Measurements from ENCODE around the gene KLHL22.
"Not testable (repeated sequence)": the region's sequence is repeated elsewhere in the genome, so short reads cannot be mapped to it uniquely, and the experiment has no call there.

The KLHL22 gene

DNA sequence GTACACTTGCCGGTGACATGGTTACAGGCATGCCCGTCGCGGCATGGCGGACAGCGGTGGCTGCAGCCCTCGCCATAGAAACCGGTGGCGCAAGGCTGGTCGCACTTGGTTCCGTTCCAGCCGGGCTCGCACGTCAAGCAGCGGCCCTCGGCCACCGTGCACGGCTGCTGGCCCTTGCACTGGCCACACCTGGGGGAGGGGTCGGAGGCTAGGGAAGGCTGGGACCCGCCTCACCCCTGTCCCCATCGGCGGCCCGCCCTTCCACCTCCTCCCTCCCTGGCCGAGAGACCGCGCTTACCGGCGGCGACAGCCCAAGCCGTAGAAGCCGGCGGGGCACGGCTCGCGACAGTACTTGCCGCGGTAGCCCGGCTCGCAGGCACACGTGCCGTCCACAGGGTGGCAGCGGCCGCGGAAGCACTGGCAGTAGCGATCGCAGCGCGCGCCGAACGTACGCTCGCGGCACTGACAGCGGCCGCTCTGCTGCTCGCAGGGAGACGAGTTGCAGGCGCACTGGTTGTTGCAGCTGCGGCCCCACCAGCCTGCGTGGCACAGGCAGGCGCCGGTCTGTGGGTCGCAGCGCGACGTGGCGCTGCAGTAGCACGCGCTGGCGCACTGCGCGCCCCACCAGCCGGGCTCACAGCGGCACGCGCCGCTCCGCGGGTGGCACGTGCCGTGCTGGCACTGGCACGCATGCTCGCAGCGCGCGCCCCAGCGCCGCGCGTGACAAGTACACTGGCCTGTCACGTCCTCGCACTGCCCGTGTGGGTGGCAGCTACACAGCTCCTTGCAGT lies 64.7 kb downstream of the KLHL22 start:
- DNase-seq: peak; percentile 67

GRCh38 chr22:20430101-20430719 lies 65.4 kb downstream of the KLHL22 start:
- DNase-seq: no peak

DNA sequence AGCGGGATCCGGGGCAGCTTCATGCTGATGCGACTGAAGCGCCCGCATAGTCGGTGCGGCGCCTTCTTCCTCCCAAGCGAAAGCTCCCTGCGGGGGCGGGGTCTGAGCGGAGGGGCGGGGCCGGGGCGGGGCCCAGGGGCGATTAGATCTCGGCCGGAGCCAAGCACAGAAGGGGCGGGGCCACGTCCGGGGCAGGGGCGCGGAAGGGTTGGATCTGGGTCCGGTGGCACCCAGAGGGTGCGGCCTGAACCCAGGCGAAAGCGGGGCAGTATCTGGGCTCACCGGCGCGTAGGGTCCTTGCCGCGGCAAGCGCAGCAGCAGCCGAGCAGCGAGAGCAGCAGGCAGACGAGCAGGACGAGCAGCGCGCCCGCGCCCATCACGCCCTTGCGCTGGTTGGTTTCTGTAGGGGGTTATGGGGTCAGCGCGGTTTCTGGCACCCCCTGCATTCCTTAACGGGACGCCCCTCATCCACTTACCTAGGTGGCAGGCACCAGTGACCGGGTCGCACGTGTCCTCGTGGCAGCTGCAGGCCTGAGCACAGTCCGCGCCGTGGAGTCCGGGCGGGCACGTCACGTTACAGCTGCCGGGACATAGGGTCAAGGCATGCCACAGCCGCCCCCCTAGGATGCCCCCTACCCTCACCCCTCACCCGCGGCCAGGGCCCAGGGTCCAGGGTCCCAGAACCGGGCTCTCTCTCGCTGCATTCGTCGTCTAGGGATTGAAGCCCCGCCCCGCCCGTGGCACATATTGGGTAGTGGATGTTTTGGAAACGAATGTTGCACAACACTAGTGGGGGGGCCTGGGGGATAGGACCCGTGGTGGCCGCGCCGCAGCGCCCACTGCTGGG lies 66.1 kb downstream of the KLHL22 start:
- peak; percentile 85 for DNase-seq

- no peak for DNase-seq
Observed at GRCh38 chr22:20428496-20429253, 66.9 kb downstream of the KLHL22 start.

GRCh38 chr22:20427945-20428417 lies 67.6 kb downstream of the KLHL22 start:
- no peak for DNase-seq

DNA sequence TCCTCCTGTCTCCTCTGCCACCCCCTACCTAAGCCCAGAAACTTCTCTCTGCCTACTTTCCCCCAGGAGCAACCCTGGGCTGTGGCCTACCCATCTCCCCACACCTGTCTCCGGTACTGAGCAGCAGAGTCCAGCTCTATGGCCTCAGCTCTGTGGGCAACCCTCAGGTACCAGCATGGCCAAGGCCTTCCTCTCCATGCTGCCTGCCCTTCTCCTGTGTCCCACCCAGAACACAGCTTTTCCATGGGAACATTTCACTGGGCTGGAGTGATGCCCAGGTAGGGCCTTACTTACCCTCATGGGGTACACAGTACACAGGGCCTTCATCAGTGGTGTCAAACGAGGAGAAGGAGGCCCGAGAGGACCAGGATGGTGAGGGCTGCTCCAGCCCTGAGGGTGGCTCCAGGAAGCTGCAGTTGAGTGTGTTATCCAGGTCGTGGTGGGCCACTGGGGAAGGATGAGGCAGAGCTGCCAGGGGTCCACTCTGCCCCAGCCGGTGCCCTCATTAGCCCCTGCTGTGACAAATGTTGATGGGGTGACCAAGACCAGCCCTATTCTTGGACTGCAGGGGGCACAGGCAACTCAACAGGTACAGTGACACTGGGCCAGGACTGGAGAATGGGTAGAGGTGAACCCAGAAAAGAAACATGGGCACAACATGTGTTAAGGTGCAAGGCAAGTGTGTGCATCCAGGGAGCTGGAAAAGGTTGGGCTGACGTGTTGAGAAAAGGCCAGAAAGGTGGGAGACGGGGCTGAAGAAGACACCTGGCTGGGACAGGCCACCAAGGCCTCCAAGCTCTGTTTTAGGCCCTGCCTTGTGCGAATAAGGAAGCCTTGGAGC lies 68.3 kb downstream of the KLHL22 start:
- DNase-seq: no peak

GRCh38 chr22:20426259-20426615 lies 69.4 kb downstream of the KLHL22 start:
- DNase-seq: no peak

- no peak for DNase-seq
Observed at GRCh38 chr22:20425566-20426258, 69.9 kb downstream of the KLHL22 start.

- DNase-seq: no peak
Observed at GRCh38 chr22:20424932-20425565, 70.5 kb downstream of the KLHL22 start.

GRCh38 chr22:20424568-20424931 lies 71.0 kb downstream of the KLHL22 start:
- no peak for DNase-seq

DNA sequence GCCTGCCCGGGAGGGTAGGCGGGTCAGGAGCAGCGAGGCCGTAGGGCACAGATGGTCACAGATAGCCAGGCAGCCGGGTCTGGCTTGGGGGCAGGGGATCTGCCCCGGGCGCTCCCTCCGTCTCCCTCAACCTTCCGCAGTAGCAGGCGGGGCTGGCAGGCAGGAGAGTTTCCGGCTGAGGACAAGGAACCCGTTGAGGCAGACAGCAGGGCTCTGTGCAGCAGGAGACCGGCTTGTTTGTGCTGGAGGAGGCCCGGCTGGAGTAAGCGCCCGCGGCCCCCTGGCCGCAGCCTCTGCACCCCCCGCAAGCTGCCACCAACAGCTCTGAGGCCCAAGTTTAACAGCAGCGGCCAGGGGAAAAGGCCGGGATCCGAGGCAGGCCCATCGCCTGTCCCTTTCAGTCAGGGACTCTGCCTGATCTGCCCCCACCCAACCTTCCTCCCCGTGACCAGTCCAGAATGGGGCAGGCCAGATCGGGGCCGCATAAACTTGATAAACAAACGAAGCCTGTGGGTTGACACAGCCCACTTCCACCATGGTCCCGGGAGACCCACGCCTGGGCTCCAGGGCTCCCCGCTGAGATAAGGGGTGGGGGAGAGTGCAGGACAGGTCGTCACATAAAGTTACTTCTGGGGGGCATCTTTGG lies 71.6 kb downstream of the KLHL22 start:
- no peak for DNase-seq

DNA sequence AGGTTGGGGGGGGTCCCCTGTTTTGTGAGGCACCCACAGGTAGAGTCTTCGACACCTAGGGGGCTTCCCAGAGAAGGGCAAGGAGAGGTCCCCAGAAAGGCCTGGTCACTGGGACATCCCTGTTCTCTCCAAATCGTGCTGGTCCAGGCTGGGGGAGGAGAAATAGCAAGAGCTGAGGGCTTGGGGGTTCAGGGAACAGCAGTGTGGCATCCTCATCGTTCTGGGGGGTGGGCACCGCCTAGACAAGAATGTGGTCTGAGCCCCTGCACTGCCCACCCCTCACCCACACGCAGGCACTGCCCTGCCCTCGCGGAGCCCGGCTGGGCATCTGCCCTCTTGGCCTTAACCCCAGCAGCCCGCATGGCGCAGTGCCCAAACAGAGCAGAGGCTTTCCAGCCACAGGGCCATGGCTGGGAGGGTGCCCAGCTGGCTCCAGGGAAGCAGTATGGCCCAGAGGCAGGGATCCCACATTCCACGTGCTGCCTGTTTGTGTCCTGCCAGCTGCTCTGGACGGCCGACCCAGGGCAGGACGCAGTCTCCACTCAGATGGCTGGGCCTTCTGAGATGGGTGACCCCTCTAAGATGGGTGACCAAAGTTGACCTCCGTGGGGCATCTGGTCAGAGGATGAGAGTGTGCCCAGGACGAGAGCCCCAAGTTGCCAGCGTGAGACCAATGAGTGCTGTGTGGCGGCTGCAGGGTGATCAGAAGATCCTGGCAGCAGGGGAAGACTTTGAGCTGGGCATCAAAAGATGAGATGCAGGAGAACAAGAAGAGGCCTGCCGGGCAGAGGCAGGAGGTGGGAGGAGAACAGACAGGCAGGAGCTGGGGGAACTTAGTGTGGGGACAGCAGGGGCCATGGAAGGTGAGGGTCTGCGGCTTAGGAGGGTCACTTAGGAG lies 72.3 kb downstream of the KLHL22 start:
- DNase-seq: no peak

- no peak for DNase-seq
Observed at GRCh38 chr22:20422271-20423007, 73.2 kb downstream of the KLHL22 start.

- no peak for DNase-seq
Observed at GRCh38 chr22:20421507-20421874, 74.1 kb downstream of the KLHL22 start.

GRCh38 chr22:20420157-20420842 lies 75.3 kb downstream of the KLHL22 start:
- no peak for DNase-seq

DNA sequence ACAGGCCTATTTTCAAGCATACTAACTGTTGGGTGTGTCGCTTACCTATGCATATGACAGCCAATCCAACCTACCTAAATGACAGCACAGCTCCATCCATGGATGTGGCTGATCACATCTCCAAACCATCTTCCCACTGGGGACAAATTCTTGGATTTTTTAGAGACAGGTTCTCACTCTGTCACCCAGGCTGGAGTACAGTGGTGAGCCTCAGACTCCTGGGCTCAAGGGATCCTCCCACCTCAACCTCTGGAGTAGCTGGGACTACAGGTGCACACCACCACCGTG lies 76.0 kb downstream of the KLHL22 start:
- DNase-seq: no peak

DNA sequence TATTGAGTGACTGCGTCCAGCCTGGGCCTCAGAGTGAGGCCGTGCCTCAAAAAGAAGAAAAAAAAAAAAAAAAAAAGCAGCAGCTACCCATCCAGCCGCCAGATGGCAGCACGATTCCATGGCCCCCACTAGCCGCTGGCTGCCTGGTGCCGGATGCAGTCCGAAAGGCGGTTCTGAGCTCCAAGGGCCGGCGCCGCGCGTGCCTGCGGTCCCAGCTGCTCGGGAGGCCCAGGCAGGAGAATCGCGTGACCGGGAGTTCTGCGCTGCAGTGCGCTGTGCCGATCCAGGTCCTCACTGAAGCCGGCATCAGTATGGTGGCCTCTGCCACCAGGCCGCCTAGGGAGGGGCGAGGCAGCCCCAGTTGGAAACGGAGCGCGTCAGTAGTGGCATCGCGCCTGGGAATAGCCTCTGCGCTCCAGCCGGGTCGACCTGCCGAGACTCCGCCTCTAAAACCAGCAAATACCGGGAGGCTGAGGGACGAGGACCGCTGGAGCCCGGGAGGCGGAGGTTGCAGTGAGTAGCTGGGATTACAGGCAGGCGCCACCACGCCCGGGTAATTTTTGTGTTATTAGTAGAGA lies 77.3 kb downstream of the KLHL22 start:
- peak; percentile 80 for DNase-seq

DNA sequence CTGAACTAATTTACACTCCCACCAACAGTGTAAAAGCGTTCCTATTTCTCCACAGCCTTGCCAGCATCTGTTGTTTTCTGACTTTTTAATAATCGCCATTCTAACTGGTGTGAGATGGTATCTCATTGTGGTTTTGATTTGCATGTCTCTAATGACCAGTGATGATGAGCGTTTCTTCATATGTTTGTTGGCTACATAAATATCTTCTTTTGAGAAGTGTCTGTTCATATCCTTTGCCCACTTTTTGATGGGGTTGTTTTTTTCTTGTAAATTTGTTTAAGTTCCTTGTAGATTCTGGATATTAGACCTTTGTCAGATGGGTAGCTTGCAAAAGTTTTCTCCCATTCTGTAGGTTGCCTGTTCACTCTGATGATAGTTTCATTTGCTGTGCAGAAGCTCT lies 79.9 kb downstream of the KLHL22 start:
- not testable (repeated sequence) for DNase-seq
